T1000 (cell line): Measurements from ENCODE around the gene PRLH.

Experiments
- DNase-seq: peaks from one replicate; lab custom pipeline; 2025; ENCODE audit warnings: mixed read lengths; lab: John Stamatoyannopoulos, UW

PRLH gene

DNA sequence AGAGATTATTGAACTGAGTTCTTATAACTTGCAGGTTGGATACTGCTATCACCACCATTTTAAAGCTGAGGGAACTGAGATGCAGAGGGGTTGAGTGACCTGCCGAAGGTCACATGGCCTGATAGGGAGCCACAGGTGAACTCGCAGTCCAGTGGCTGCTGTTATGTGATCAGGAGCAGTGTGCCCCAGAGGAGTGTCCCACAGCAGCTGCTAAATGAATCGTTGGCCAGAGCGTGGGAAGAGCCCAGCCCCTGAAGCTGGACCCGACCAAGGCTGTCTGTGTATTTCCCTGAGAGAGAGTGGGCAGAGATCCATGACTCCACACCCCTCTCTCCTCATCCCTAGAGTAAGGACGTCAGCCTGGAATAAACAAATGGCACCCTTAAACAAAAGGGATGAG lies 26.7 kb upstream of the PRLH start:
- DNase-seq: no peak

DNA sequence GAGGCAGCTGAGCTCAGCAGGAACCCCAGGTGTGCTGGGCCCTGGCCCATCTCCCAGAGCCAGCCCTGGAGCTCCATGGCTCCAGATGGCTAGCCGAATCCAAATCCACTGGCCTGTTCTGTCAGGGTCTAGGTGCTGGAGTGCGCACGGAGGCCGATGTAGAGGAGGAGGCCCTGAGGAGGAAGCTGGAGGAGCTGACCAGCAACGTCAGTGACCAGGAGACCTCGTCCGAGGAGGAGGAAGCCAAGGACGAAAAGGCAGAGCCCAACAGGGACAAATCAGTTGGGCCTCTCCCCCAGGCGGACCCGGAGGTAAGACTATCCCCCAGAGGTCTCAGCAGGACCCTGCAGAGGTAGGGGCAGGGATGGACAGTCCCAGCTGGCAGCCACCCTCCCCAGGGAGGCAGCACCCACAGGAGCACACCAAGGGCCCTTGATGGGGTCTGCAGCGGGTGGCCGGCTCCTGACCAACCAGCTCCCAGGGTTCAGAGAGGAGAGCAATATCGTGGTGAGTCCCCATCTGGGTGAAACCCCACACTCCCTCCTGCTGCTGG lies 26.1 kb upstream of the PRLH start:
- DNase-seq: no peak

DNA sequence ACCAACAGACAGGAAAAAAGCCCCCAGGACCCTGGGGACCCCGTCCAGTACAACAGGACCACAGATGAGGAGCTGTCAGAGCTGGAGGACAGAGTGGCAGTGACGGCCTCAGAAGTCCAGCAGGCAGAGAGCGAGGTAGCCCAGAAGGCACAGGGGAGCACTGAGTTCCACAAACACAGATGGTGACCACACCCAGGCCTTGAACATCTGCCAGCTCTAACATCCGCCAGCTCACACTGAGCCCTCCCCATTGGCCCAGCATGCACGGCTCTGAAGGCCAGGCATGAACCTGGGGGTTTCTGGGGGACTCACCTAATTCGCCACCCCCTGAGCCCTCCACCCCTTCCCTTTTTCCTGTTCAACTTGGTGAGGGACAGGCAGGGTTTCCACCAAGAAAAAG lies 25.6 kb upstream of the PRLH start:
- DNase-seq: peak; percentile 12

DNA sequence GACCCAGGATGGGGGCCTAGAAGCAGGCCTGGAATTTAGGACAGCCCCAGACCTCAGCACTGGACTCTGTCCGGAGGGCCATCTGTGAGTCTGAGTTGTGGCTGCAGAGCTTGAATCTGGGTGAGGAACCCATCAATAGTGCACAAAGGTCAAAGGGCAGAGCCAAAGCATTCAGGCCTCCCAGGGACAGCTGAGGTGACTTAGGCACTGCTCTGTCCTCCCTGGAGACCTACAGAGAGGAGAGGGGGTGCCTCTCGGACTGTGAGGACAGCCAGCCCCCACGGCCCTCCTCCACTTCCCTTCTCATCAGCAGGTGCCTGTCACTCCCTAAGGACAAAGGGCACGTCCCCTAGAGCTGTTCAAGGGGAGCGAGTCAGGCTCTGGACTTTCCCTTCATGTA lies 25.1 kb upstream of the PRLH start:
- no peak for DNase-seq

DNA sequence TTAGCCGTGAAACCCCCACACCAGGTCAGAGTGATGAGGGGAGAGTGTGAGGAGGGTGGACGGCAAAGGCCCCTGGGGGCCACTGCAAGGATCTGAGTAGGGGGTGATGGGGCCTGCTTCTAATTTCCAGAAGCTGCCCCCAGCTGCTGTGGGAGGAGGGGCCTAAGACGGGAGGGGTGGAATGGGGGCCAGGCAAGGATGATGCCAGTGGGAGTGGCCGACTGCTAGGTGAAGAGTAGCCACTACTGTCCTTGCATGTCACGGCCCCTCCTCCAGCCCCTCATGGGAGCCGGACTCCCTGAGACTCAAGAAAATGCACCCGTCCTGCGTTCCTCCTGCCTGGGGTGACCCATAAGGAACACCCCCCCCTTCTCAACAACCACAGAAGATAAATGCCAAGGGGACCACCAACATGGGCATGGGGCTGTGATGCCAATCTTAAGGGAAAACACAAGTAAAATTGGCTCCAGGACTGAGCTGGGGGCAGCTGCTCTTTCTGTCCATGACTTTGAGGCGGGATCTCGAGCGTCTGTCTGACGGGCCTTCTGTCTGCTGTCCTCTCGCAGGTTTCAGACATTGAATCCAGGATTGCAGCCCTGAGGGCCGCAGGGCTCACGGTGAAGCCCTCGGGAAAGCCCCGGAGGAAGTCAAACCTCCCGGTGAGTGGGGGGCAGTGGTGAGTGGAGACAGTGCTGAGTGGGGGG lies 24.2 kb upstream of the PRLH start:
- DNase-seq: no peak

DNA sequence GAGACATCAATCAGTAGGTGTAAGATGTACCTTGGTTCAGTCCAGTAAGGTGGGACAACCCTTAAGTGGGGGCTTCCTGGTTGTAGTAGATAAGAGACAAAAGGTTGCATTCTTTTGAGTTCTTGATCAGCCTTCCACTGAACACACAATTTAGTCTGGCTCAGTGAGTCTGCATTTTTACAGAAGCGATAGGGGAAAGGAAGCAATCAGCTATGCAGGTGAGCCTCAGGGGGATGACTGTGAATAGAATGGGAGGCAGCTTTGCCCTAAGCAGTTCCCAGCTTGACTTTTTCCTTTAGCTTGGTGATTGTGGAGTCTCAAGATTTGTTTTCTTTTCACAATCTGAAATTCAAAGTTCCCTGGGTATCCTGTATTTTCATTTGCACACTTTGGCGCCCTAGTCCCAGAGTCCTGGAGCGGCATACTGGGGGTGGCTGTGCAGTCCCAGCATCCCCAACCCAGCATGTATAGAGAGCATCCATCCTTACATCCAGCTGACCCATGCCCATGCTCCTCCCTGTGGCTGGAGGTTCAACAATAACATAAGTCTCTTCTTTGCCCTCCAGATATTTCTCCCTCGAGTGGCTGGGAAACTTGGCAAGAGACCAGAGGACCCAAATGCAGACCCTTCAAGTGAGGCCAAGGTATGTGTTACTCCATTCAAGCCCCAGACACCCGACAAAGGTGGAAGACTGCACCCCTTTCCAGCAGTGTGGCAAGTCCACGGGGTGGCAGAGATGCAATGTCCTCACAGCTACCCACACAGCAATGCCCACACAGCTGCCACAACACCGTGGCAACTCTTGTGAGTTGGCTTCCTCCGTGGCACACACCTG lies 20.1 kb upstream of the PRLH start:
- DNase-seq: no peak

DNA sequence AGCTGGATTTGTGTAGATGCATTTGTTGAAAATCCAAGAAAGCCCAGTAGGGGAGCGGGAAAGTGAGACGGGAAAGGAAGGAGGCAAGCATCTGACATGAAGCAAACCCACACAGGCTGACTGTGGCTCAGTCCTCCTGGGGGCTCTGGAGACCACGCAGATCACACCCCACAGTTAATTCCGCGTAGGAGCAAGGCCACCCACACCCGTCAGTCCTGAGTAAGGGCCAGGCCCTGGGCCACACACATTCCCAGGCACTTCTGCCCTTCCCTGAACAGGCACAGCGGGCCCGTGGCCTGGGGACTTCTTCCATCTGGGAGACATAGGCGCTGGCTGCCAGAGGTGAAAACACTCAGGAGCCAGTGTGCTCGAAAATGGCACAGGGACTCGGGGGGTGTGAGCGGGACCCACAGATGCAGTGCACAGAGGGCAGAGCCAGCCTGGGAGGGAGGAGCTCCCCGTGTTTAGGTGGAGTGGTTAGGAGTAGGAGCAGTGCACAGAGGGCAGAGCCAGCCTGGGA lies 19.4 kb upstream of the PRLH start:
- DNase-seq: no peak

DNA sequence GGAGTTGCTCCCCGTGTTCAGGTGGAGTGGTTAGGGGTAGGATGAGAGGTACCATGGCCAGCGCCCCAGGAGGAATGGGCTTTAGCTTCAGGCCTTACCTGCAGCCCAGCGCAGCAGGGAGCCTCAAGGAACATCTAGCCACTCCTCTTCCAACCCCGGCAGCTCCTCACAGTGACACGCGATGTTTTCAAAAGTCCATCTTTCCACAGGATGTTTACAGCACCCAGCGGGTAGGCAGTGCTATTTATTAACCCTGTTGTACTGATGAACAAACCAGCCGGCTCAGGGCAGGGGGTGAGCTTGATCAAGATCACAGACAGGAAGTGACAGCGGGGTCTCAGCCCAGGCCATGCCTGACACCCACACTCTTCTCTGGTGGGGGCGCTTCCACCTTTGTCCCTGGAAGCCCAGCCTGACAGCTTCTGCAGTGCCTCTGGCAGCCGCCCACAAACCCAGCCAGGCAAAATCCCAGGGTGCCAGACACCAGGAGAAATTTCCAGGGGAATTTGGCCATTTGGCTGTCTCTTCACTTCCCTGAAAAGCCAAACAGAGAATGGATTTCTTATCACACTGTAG lies 18.4 kb upstream of the PRLH start:
- DNase-seq: no peak

DNA sequence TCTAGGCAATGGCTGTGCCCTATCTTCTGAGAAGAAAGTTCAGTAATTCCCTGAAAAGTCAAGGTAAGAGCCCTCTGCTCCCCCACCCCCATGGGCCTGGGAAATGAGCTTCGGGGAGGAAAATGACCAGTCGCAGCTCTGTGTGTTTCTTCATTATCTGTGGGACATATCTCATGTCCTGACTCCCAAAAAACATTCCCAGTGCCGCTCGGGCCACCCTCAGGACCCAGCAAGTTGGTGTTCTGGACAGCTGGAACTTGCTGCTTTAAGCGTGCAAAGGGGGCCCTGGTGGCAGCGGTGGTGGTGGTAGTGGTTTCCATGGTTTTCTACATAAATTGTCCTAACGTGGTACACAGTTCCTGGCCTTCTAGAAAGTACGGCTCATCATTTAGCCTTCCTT lies 17.2 kb upstream of the PRLH start:
- DNase-seq: no peak

DNA sequence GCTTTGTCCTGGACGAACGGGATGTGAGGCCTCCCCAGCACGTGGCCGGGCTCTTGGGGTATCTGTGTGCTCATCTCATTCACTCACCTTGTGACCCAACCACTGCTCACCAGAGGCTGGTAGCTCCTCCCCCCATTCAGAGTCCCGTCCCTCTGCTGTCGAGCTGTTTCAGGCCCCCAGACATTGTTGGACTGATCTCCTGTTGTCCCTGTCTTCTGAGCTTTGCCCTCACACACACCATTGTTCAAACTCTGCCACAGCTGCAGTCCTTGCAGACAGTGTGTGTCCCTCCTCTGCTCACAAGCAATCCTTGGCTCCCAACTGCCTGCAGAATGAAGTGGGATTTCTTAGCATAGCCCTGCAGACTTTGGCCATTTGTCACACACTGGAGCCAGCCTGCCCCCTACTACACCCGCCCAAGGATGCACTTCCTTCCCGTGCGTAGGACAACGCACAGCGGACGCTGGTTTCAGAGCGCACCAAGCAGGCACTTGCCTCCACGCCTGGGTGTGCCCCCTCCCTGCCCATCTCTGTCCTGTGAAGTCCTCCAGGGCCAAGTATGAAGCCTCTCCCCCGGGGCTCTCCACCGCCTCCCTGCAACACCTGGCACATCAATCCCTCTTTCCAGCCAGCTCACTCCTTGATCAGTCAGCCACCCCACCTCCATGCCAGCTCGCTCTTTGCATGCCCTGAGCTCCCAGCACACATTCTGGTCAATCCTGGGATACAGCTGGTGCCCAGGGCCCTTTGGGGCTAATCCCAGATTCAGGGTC lies 16.5 kb upstream of the PRLH start:
- no peak for DNase-seq

DNA sequence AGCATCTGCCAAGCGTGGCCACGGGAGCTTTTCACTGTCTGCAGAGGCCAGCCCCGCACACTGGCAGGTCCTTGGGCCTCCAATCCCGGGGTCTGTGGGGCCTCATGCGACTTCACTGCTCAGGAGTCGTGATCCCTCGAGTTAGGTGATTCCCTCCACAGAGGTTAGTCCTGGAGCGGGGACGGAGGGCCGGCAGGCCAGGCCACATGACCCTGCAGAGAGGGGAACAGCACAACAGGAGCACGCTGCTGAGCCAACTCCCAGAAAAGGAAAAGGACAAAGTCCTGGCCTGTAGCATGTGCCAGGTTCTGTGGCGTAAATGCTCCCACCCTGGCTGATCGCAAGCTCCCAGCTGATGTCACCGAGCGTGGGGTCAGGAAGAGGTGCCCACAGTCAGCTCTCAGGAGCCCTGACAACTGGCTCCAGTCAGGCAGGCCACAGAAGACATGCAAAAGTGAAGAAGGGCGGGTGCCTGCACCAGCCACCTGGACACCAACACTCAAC lies 15.3 kb upstream of the PRLH start:
- no peak for DNase-seq

DNA sequence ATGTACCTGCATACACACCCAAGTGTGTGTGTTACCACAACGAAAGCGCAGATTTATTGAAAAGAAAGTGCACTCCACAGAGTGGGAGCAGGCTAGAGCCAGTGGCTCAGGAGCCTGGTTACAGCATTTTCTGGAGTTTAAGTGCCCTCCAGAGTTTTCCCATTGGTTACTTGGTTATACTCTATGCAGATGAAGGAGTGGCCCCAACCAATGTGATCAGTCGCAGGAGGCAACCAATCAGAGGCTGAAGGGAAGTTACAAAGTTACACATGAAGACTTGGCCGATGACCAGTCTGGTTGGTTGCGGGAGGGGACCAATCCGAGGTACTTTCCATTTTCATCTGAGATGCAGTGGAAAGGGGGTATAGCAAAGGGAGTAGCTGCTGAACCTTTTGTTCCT lies 13.5 kb upstream of the PRLH start:
- no peak for DNase-seq

DNA sequence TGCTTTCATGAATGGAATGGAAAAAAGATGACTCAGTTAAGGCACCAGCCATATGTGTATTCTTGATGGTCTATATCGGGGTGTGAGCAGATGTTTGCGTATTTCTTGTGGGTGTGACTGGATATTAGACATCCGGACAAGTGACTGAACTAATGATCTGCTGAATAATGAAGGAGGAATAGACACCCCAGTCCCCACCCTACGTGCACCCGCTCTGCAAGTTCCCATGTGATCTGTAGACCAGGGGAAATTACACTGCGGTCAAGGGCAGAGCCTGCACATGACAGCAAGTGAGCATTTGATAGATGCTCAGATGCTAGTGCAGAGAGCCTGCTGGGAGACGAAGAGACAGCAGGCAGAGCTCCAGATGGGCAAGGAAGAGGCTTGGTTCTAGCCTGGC lies 12.4 kb upstream of the PRLH start:
- no peak for DNase-seq

DNA sequence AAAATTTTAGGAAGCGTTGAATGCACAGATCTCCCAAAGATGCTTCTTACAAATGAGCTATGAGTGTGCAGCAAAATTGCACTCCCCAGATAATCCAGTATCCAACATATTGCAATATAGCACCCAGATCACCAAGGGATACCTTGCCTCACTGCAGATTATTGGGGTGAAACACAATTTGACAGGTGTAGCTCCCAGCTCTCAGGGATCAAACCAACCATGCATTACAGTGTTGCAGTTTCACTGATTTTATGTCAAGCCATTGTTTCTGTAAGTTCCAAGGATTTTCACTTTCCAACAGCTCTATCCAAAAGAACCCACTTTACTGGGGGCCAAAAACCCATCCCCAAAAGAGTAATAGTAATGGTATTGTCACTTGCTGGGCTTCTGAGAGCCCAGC lies 10.8 kb upstream of the PRLH start:
- DNase-seq: no peak

DNA sequence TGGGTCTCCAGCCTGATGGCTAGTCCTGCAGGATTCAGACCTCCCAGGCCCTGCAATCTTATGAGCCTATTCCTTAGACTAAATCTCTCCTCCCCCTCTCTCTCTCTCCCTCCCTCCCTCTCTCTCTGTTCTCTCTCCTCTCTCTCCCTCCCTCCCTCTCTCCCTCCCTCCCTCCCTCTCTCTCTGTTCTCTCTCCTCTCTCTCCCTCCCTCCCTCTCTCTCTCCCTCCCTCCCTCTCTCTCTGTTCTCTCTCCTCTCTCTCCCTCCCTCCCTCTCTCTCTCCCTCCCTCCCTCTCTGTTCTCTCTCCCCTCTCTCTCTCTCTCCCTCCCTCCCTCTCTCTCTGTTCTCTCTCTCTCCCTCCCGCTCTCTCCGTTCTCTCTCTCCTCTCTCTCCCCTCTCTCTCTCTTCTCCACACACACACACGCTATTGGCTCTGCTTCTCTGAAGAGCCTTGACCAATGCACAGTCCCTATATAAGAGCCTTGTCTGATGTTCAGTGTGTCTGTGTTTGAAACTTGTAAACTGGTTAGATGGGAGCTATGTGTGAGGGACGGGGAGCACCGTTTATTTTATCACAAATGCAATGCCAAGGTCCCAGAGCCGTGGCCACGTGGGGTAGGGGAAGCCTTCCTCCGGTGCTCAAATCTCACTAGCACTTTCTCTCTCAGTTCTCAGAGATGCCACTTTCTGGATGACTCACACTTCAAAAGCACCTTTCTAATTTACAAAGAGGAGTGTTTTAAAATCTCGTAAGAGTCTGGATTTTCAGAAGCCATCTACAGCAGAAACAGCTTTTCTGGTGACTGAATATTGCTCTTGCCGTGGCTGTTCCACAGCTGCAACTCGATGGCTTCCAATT lies 9.4 kb upstream of the PRLH start:
- no peak for DNase-seq

DNA sequence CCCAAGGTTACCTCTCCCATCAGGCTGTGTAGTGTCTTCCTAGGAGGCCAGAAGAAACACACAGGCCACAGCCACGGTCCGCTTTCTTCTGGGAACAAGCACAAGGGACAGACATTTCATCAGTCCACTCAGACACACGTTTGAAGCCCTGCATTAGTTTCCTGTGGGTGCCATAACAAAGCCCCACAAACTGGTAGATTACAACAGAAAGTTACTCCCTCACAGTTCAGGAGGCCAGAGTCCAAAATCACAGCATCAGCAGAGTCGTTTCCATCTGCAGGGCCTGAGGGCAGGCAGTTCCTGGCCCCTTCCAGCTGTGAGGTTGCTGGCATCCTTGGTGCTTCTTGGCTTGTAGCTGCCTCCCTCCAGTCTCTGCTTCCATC lies 8.8 kb upstream of the PRLH start:
- no peak for DNase-seq

DNA sequence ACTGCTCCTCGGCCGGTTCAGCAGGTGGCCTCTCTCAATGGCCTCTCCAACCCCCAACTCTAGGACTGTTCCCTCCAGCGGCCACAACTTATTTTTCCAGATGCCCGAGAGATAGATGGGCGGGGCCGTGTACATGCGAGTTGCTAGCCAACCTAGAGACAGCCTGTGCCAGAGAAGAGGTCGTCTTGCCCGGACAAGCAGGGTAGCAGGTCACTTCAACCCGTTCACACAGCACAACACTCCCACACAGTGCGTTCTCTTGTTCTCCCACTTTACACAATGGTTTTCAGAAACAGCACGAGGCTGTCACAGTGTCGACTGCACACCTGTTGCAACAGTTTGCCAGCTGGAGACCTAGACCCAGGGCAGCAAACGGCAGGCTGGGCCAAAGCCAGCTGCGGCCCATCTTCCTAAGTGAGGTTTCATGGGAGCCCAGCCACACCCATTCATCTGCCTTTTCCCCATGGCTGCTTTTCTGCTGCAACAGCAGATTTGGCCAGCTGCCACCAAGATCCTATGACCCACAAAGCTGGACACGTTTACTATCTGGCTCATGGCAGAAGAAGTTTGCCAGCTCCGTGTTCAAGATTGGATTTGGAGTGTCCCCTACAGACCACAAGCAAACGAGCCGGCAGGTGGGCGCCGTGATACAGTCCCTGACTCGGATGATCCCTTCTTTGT lies 7.3 kb upstream of the PRLH start:
- DNase-seq: no peak

DNA sequence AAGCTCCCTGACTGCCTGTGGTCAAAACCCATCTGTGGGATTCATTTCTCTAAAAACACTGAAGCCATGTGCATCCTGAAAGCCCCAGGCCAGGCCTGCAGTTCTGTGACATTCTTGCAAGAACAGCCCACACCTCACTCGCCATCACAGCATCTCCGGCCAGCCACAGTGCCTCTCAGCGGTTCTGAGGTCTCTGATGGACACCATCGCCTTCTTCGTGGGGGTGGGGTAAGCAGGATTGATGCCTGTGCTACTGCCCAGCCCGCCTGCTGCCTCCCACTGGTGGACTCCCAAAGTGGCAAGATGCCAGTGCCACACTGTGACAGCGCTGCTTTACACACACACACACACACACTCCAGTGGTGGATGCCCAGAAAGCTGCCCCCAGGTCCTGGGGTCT lies 5.2 kb upstream of the PRLH start:
- no peak for DNase-seq

DNA sequence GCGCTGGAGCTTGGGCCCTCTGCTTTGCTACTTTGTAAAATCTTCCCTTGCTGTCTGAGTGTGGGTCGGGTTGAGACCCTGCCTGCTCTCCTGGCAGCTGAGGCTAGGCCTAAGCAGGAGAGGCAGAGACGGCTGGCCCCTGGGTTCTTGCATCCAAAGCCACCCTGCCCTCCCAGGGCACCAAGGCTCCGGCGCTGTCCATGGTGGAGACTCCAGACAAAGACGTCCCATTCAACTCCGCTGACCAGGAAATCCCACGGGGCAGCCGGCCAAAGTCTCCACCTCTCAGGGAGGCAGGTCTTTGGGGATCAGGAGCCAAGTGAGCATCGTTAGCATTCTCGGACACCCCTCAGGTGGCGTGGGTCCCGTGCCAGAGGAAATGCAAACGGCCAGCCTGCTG lies 2.6 kb upstream of the PRLH start:
- no peak for DNase-seq

DNA sequence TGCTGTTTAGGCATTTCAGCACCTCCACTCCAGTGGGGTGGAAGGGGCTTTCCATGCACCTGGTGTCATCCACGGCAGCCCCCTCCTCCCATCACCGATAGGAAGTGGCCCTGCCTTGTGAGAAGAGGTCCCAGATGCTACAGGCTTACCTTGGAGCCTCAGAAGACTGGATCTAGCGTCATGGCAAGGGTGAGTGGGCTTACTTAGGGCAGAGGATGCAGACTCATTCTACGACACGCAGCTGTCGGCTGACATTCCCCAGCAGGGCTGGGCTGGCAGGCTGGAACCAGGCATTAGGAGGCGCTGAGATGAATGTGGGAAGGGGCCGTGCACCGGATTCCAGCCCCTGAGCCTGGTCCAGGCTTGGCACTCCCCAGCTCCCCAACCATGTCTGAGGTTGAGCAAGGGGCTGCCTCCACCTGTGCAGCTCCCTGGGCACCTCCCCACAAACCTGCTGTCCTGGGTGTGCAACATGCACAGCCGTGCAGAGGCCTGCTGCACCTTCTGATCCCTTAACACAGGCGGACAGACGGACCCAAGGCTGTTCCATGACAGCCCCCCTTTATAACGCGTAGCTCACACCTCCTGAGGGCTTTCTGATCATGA lies 1.7 kb upstream of the PRLH start:
- DNase-seq: no peak
